Measurements from ENCODE around the gene TRPM8.

- no peak for TF ChIP-seq POLR2A (IDR thresholded peaks at IDR 0.05)
- TF ChIP-seq, protein P1, sequence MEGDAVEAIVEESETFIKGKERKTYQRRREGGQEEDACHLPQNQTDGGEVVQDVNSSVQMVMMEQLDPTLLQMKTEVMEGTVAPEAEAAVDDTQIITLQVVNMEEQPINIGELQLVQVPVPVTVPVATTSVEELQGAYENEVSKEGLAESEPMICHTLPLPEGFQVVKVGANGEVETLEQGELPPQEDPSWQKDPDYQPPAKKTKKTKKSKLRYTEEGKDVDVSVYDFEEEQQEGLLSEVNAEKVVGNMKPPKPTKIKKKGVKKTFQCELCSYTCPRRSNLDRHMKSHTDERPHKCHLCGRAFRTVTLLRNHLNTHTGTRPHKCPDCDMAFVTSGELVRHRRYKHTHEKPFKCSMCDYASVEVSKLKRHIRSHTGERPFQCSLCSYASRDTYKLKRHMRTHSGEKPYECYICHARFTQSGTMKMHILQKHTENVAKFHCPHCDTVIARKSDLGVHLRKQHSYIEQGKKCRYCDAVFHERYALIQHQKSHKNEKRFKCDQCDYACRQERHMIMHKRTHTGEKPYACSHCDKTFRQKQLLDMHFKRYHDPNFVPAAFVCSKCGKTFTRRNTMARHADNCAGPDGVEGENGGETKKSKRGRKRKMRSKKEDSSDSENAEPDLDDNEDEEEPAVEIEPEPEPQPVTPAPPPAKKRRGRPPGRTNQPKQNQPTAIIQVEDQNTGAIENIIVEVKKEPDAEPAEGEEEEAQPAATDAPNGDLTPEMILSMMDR (IDR thresholded peaks at IDR 0.05) = no peak
Measured at GRCh38 chr2:233996000-233996399, 78.8 kb downstream of the TRPM8 start.
